GM12878 (cell line): Measurements from ENCODE around the gene SUPT7L. TPM values are rescaled to one million over a fixed set of nuclear protein-coding genes. Genes with fewer than 3 reads are reported as not detected.

Experiments used
- ATAC-seq: fragments of 200-7000 bp; cut with Tn5 transposase; 3 replicates; pipeline ENCODE4 v1.9.1; 2020; ENCODE audit warnings: mild to moderate bottlenecking, moderate library complexity
- BruUV-seq: library from RNA; stranded (reverse); fragments of 400-500 nt; replicated peaks from 2 replicates; lab custom pipeline; 2021; lab: Mats Ljungman, UMichigan
- CTCF ChIA-PET: fragments of 300-600 bp; sonication (Branson Sonifier 250); formaldehyde crosslinking; extraction: SDS; loops from one replicate; lab custom pipeline; 2021; ENCODE audit warnings: inconsistent platforms; lab: Yijun Ruan, JAX
- POLR2A ChIA-PET: fragments of 350-600 bp; formaldehyde crosslinking; extraction: SDS; loops from one replicate; lab custom pipeline; 2021; ENCODE audit warnings: inconsistent platforms; lab: Charles Lee
- RAD21 ChIA-PET: fragments of 300-600 bp; sonication (Branson Sonifier 250); formaldehyde crosslinking; loops from one replicate; lab custom pipeline; 2023; ENCODE audit warnings: antibody characterized with exemption; ENCODE audit not compliant: unreplicated experiment; lab: Charles Lee
- SMC1A ChIA-PET: fragments of 300-600 bp; sonication (Branson Sonifier 250); formaldehyde crosslinking; loops from one replicate; lab custom pipeline; 2023; ENCODE audit not compliant: unreplicated experiment, uncharacterized antibody; lab: Charles Lee
- DNase-seq: peaks from one replicate; pipeline ENCODE4 v3.0.0-alpha.2; 2011; ENCODE audit warnings: low read depth, low spot score
- FAIRE-seq: peaks from 3 replicates; lab custom pipeline; 2011; peaks lifted over from hg19 to GRCh38; lab: Jason Lieb, UNC
- H2AFZ ChIP-seq: 2 replicates; pipeline ENCODE4 v1.6.0; 2011; ENCODE audit warnings: low read depth, low read length, control low read depth; ENCODE audit not compliant: control insufficient read depth
- H3K27ac ChIP-seq: 2 replicates; pipeline ENCODE4 v1.5.1; 2011; ENCODE audit warnings: control low read depth; ENCODE audit not compliant: control insufficient read depth, insufficient read depth
- H3K27me3 ChIP-seq, 2 experiments: replicated peaks in 1 of 2; 2 replicates each; pipeline versions ENCODE4 v1.6.0 to v1.6.1; 2011; ENCODE audit warnings: low read length in 1 of 2; ENCODE audit not compliant: control insufficient read depth in 2 of 2, insufficient read depth in 2 of 2
- H3K36me3 ChIP-seq, 2 experiments: 2 replicates each; pipeline ENCODE4 v1.5.1; 2011; ENCODE audit warnings: low read length in 1 of 2; ENCODE audit not compliant: control insufficient read depth in 2 of 2, insufficient read depth in 2 of 2
- H3K4me1 ChIP-seq: 2 replicates; pipeline ENCODE4 v1.6.1; 2011; ENCODE audit warnings: mild to moderate bottlenecking, low read length, moderate library complexity, mixed read lengths; ENCODE audit not compliant: control insufficient read depth, insufficient read depth
- H3K4me2 ChIP-seq: 2 replicates; pipeline ENCODE4 v1.6.0; 2011; ENCODE audit warnings: control low read depth; ENCODE audit not compliant: control insufficient read depth, insufficient read depth
- H3K4me3 ChIP-seq: fragments of 200-600 bp; sonication (generic); 2 replicates; pipeline ENCODE4 v1.5.1; 2016
- H3K79me2 ChIP-seq: 2 replicates; pipeline ENCODE4 v1.6.0; 2011; ENCODE audit warnings: low read length; ENCODE audit not compliant: control insufficient read depth, insufficient read depth
- H3K9ac ChIP-seq: 2 replicates; pipeline ENCODE4 v1.8.0; 2011; ENCODE audit warnings: low read length, control low read depth, mixed read lengths; ENCODE audit not compliant: control insufficient read depth, insufficient read depth
- H3K9me3 ChIP-seq: replicated peaks from 3 replicates; pipeline ENCODE4 v1.5.1; 2011; ENCODE audit warnings: mild to moderate bottlenecking, low read length; ENCODE audit not compliant: control insufficient read depth, insufficient read depth
- H4K20me1 ChIP-seq: 2 replicates; pipeline ENCODE4 v1.6.0; 2011; ENCODE audit not compliant: control insufficient read depth, insufficient read depth
- ATF7 ChIP-seq: fragments of 450-650 bp; IDR thresholded peaks from 2 replicates; pipeline ENCODE4 v1.6.1; 2016; ENCODE audit warnings: low read depth, mild to moderate bottlenecking
- BCL11A ChIP-seq: IDR thresholded peaks from 2 replicates; pipeline ENCODE4 v1.6.1; 2011; ENCODE audit warnings: low read depth, low read length
- IKZF1 ChIP-seq: fragments of 450-650 bp; conservative IDR thresholded peaks from 2 replicates; pipeline ENCODE4 v1.6.1; 2017; ENCODE audit warnings: antibody characterized with exemption, mild to moderate bottlenecking
- MTA2 ChIP-seq: fragments of 450-650 bp; IDR thresholded peaks from 2 replicates; pipeline ENCODE4 v1.6.1; 2016; ENCODE audit warnings: low read depth, mild to moderate bottlenecking, moderate library complexity
- PML ChIP-seq: IDR thresholded peaks from 2 replicates; pipeline ENCODE4 v1.6.1; 2012; ENCODE audit warnings: low read length, inconsistent platforms
- SMC3 ChIP-seq: IDR thresholded peaks from 2 replicates; pipeline ENCODE4 v1.6.1; 2011; ENCODE audit warnings: low read length, improper control_type of control experiment, borderline replicate concordance
- SUPT20H ChIP-seq: IDR thresholded peaks from 2 replicates; pipeline ENCODE4 v1.6.1; 2011; ENCODE audit warnings: low read depth, mild to moderate bottlenecking, low read length, moderate library complexity, borderline replicate concordance; ENCODE audit not compliant: control insufficient read depth
- WGBS: methylation state at CpG from one replicate; pipeline ENCODE4 v1.1.6; 2016; ENCODE audit warnings: low lambda C conversion rate; ENCODE audit not compliant: insufficient replicate concordance, insufficient coverage; ENCODE audit errors: missing lambda C conversion rate; 5-methylcytosine and 5-hydroxymethylcytosine counted together
- in situ Hi-C: fragments of 300-500 bp; cut with MboI; formaldehyde crosslinking; loops from 9 replicates; pipeline ENCODE4 v1.14.3; 2018; ENCODE audit warnings: mixed read lengths
- intact Hi-C: fragments of 100-400 bp; cut with micrococcal nuclease; formaldehyde crosslinking; loops from one replicate; pipeline ENCODE4 v1.14.2; 2022; ENCODE audit not compliant: unreplicated experiment
- polyA plus RNA-seq, 11 experiments: library from polyadenylated mRNA; depleted of rRNA in 4 of 11; unstranded in 6 of 11; stranded (reverse) in 5 of 11; fragments of >200 nt; fragmentation: Nextera tagmentation in 4 of 11; fragmentation: Illumina TruSeq in 1 of 11; extraction: Ambion mirVana in 4 of 11; extraction: Trizol in 1 of 11; gene quantifications; 1 replicate in 1 of 11; 2 replicates in 10 of 11; pipeline versions ENCODE4 v1.2.1 to v1.2.3, GENCODE V29; 2011 to 2016; ENCODE audit warnings: inconsistent platforms in 2 of 11, missing spikeins in 2 of 11, low read depth in 1 of 11
- total RNA-seq, 4 experiments: library from RNA; depleted of rRNA in 3 of 4; stranded (reverse); fragments of >200 nt in 3 of 4; fragmentation: Illumina TruSeq in 1 of 4; extraction: Trizol in 1 of 4; gene quantifications; 2 replicates each; pipeline versions ENCODE4 v1.2.1 to v1.2.3, GENCODE V29; 2013 to 2021
- TF ChIP-seq, protein P1 (sequence below): fragments of 450-650 bp; IDR thresholded peaks from 2 replicates; pipeline ENCODE4 v1.6.1; 2017; ENCODE audit warnings: low read depth, mild to moderate bottlenecking, moderate library complexity
- TF ChIP-seq, protein P2 (sequence below): fragments of 450-650 bp; IDR thresholded peaks from 2 replicates; pipeline ENCODE4 v1.6.1; 2014; ENCODE audit warnings: mild to moderate bottlenecking

The SUPT7L gene
- total and polyA plus RNA-seq, 10 of the 15 experiments (the other 5 are each of a cell fraction or from before 2014, with no cell fraction given), result 10.2 to 43.7 (median 21.3) TPM

DNA sequence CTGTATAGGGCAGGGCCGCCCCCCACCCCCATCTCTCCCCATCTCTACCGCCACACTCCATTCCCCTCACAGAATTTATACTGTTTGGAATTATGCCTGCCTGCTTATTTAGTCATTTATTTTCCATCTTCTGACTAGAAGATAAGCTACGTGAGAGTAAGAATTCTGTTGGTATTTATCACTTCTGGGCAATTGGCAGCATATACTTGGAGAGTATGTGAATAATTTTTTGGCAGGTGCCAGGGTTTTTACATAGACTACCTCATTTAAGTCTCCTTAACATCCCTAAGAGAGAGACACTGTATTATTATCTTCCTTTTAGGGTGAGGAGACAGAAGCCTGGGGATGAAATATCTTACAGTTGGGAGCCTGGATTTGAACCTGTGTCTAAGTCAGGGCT, 45.3 kb upstream of the SUPT7L start:
- in situ Hi-C loops, result no loop called here
- H3K36me3 ChIP-seq, result no peaks in the 10 kb centered on the region
- ChIA-PET POLR2A (no interaction called here), SMC1A (no interaction called here), RAD21 (no interaction called here), CTCF (interaction anchor here (1.4 to 4.7 kb wide), 2 partner anchors 10 to 25 kb away, joined by 3 to 18 read pairs; no protein-coding TSS in a partner anchor)
- H2AFZ ChIP-seq, result no peak overlapping the region
- no peak overlapping the region for H3K4me2 ChIP-seq
- FAIRE-seq (no peak), ATAC-seq (no peak), DNase-seq (no peak)
- 29% methylated on average over 3 of the region's 3 CpGs for WGBS
- H4K20me1 ChIP-seq, result no peaks in the 10 kb centered on the region
- no peak for TF ChIP-seq MTA2
- TF ChIP-seq PML, result no peak
- TF ChIP-seq, protein P1, sequence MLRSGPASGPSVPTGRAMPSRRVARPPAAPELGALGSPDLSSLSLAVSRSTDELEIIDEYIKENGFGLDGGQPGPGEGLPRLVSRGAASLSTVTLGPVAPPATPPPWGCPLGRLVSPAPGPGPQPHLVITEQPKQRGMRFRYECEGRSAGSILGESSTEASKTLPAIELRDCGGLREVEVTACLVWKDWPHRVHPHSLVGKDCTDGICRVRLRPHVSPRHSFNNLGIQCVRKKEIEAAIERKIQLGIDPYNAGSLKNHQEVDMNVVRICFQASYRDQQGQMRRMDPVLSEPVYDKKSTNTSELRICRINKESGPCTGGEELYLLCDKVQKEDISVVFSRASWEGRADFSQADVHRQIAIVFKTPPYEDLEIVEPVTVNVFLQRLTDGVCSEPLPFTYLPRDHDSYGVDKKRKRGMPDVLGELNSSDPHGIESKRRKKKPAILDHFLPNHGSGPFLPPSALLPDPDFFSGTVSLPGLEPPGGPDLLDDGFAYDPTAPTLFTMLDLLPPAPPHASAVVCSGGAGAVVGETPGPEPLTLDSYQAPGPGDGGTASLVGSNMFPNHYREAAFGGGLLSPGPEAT, result no peak
- TF ChIP-seq, protein P2, sequence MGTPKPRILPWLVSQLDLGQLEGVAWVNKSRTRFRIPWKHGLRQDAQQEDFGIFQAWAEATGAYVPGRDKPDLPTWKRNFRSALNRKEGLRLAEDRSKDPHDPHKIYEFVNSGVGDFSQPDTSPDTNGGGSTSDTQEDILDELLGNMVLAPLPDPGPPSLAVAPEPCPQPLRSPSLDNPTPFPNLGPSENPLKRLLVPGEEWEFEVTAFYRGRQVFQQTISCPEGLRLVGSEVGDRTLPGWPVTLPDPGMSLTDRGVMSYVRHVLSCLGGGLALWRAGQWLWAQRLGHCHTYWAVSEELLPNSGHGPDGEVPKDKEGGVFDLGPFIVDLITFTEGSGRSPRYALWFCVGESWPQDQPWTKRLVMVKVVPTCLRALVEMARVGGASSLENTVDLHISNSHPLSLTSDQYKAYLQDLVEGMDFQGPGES, result no peak
- no peak for TF ChIP-seq ATF7
- TF ChIP-seq SUPT20H, result no peak
- no peak for TF ChIP-seq SMC3
- TF ChIP-seq BCL11A, result no peak
- TF ChIP-seq IKZF1, result no peak
- no peak overlapping the region for H3K9ac ChIP-seq
- H3K4me1 ChIP-seq, result no peaks in the 10 kb centered on the region
- no peak overlapping the region for H3K4me3 ChIP-seq
- no peaks in the 10 kb centered on the region for H3K79me2 ChIP-seq
- H3K27me3 ChIP-seq, result no peaks in the 10 kb centered on the region
- intact Hi-C loops, result no loop called here
- no TSS peak for BruUV-seq
- no peak overlapping the region for H3K27ac ChIP-seq
- H3K9me3 ChIP-seq, result no peaks in the 10 kb centered on the region
